H1 (cell line): ENCODE measurements around the gene MDFIC. TPM values are rescaled to one million over a fixed set of nuclear protein-coding genes. Genes with fewer than 3 reads are reported as not detected.
A peak's percentile ranks its signal among the peaks of the same experiment; 100 is the strongest.

ENCODE experiments used
- CTCF ChIA-PET: fragments of 300-600 bp; sonication (Branson Sonifier 250); formaldehyde crosslinking; loops from one replicate; lab custom pipeline; 2021; ENCODE audit not compliant: partially characterized antibody; lab: Charles Lee
- POLR2A ChIA-PET: fragments of 300-600 bp; sonication (Branson Sonifier 250); formaldehyde crosslinking; loops from one replicate; lab custom pipeline; 2021; ENCODE audit warnings: inconsistent platforms; ENCODE audit not compliant: partially characterized antibody; lab: Charles Lee
- DNase-seq, 2 experiments: peaks; one replicate each; pipeline versions ENCODE4 v3.0.0 to v3.0.0-alpha.2; 2010 to 2022; ENCODE audit warnings: low spot score in 2 of 2, low read depth in 1 of 2, mixed read lengths in 1 of 2
- FAIRE-seq: peaks from 2 replicates; lab custom pipeline; 2011; peaks lifted over from hg19 to GRCh38; lab: Jason Lieb, UNC
- H2AFZ ChIP-seq: 2 replicates; pipeline ENCODE4 v1.8.1; 2012; ENCODE audit warnings: low read length, inconsistent platforms
- H2AK5ac ChIP-seq: 2 replicates; pipeline ENCODE4 v1.6.1; 2013; ENCODE audit warnings: low read depth, low read length
- H2BK120ac ChIP-seq: replicated peaks from 2 replicates; pipeline ENCODE3; 2013; ENCODE audit warnings: low read depth, low read length, inconsistent platforms
- H2BK12ac ChIP-seq: 2 replicates; pipeline ENCODE4 v1.6.1; 2013; ENCODE audit warnings: low read depth, low read length
- H2BK15ac ChIP-seq: 2 replicates; pipeline ENCODE4 v1.6.1; 2013; ENCODE audit warnings: low read length
- H2BK20ac ChIP-seq: 2 replicates; pipeline ENCODE4 v1.6.1; 2013; ENCODE audit warnings: low read length
- H2BK5ac ChIP-seq: 2 replicates; pipeline ENCODE4 v1.6.1; 2013; ENCODE audit warnings: low read depth, low read length
- H3K14ac ChIP-seq: 2 replicates; pipeline ENCODE4 v1.6.1; 2013; ENCODE audit warnings: inconsistent platforms; ENCODE audit not compliant: insufficient read length
- H3K18ac ChIP-seq: 2 replicates; pipeline ENCODE4 v1.6.1; 2013; ENCODE audit warnings: low read length; ENCODE audit errors: extremely low read depth
- H3K23ac ChIP-seq: 2 replicates; pipeline ENCODE4 v1.6.1; 2013; ENCODE audit warnings: inconsistent platforms; ENCODE audit not compliant: insufficient read length
- H3K23me2 ChIP-seq: 2 replicates; pipeline ENCODE4 v1.6.1; 2013; ENCODE audit warnings: low read depth, low read length
- H3K27ac ChIP-seq: 2 replicates; pipeline ENCODE4 v1.6.1; 2011; ENCODE audit warnings: low read depth, low read length, inconsistent platforms
- H3K27me3 ChIP-seq, 4 experiments: replicated peaks in 1 of 4; 1 replicate in 1 of 4; 2 replicates in 3 of 4; pipeline versions ENCODE4 v1.6.1 to v1.8.1; 2011 to 2013; ENCODE audit warnings: low read length in 3 of 4, mild to moderate bottlenecking in 3 of 4, inconsistent platforms in 2 of 4, mixed read lengths in 2 of 4, moderate library complexity in 1 of 4; ENCODE audit not compliant: control insufficient read depth in 3 of 4, insufficient read depth in 3 of 4; ENCODE audit errors: extremely low read depth in 1 of 4
- H3K36me3 ChIP-seq, 4 experiments: 2 replicates each; pipeline versions ENCODE4 v1.6.1 to v1.8.1; 2011 to 2013; ENCODE audit warnings: mild to moderate bottlenecking in 4 of 4, low read length in 3 of 4, moderate library complexity in 2 of 4, control low read depth in 1 of 4, inconsistent platforms in 1 of 4; ENCODE audit not compliant: insufficient read depth in 4 of 4, control insufficient read depth in 2 of 4
- H3K4ac ChIP-seq: replicated peaks from 2 replicates; pipeline ENCODE3; 2013; ENCODE audit warnings: low read length, low read depth, mixed read lengths, inconsistent platforms; ENCODE audit not compliant: insufficient read length
- H3K4me1 ChIP-seq, 4 experiments: replicated peaks in 1 of 4; 1 replicate in 1 of 4; 2 replicates in 3 of 4; pipeline versions ENCODE4 v1.6.1 to v1.8.1; 2011 to 2013; ENCODE audit warnings: low read length in 3 of 4, inconsistent platforms in 2 of 4, mixed read lengths in 1 of 4; ENCODE audit not compliant: insufficient read depth in 4 of 4, control insufficient read depth in 3 of 4
- H3K4me2 ChIP-seq, 2 experiments: 2 replicates each; pipeline versions ENCODE4 v1.6.1 to v1.8.1; 2011 to 2013; ENCODE audit warnings: low read depth in 2 of 2, low read length in 2 of 2, control low read depth in 1 of 2, inconsistent platforms in 1 of 2, mild to moderate bottlenecking in 1 of 2; ENCODE audit not compliant: insufficient read depth in 1 of 2
- H3K4me3 ChIP-seq, 4 experiments: fragments of 200-600, 300-600 bp in 1 of 4; sonication (generic), shearing (Covaris generic), sonication (Bioruptor Twin) in 1 of 4; 2 replicates each; pipeline versions ENCODE4 v1.5.1 to v1.8.1; 2011 to 2016; ENCODE audit warnings: low read length in 4 of 4, low read depth in 3 of 4, control low read depth in 2 of 4, inconsistent platforms in 2 of 4, mild to moderate bottlenecking in 2 of 4, mixed read lengths in 1 of 4, moderate library complexity in 1 of 4; ENCODE audit not compliant: insufficient read depth in 2 of 4; ENCODE audit errors: extremely low read depth in 1 of 4
- H3K56ac ChIP-seq: replicated peaks from 2 replicates; pipeline ENCODE3; 2013; ENCODE audit warnings: low read depth, mild to moderate bottlenecking, mixed read lengths, low read length, inconsistent platforms; ENCODE audit not compliant: insufficient read length
- H3K79me1 ChIP-seq: 2 replicates; pipeline ENCODE4 v1.6.1; 2013; ENCODE audit warnings: low read depth, low read length, control low read depth
- H3K79me2 ChIP-seq, 2 experiments: 2 replicates each; pipeline versions ENCODE4 v1.6.1 to v1.8.1; 2012 to 2013; ENCODE audit warnings: low read length in 2 of 2, mild to moderate bottlenecking in 2 of 2, inconsistent platforms in 1 of 2; ENCODE audit not compliant: insufficient read depth in 2 of 2, control insufficient read depth in 1 of 2
- H3K9ac ChIP-seq, 4 experiments: replicated peaks in 1 of 4; 1 replicate in 1 of 4; 2 replicates in 3 of 4; pipeline versions ENCODE4 v1.6.1 to v1.8.1; 2011 to 2013; ENCODE audit warnings: low read depth in 3 of 4, low read length in 3 of 4, control low read depth in 2 of 4, mild to moderate bottlenecking in 2 of 4, moderate library complexity in 2 of 4, inconsistent platforms in 1 of 4; ENCODE audit errors: extremely low read depth in 1 of 4
- H3K9me3 ChIP-seq, 2 experiments: 2 replicates each; pipeline versions ENCODE4 v1.6.1 to v1.8.1; 2012 to 2013; ENCODE audit warnings: mild to moderate bottlenecking in 2 of 2, moderate library complexity in 2 of 2, control low read depth in 1 of 2, inconsistent platforms in 1 of 2, low read depth in 1 of 2, low read length in 1 of 2, mixed read lengths in 1 of 2; ENCODE audit not compliant: insufficient read depth in 2 of 2
- H4K20me1 ChIP-seq, 2 experiments: replicated peaks in 1 of 2; 2 replicates each; pipeline versions ENCODE3 to v1.8.1; 2011 to 2013; ENCODE audit warnings: inconsistent platforms in 2 of 2, low read length in 2 of 2, mild to moderate bottlenecking in 1 of 2; ENCODE audit not compliant: insufficient read depth in 2 of 2, control insufficient read depth in 1 of 2
- H4K5ac ChIP-seq: 2 replicates; pipeline ENCODE4 v1.6.1; 2013; ENCODE audit warnings: low read length, low read depth, mixed read lengths, inconsistent platforms; ENCODE audit not compliant: insufficient read length
- H4K8ac ChIP-seq: 2 replicates; pipeline ENCODE4 v1.8.0; 2013; ENCODE audit warnings: mild to moderate bottlenecking, moderate library complexity, low read length, inconsistent platforms; ENCODE audit not compliant: insufficient read depth; ENCODE audit errors: extremely low read depth
- H4K91ac ChIP-seq: replicated peaks from 2 replicates; pipeline ENCODE3; 2013; ENCODE audit warnings: low read length, mixed read lengths, inconsistent platforms; ENCODE audit not compliant: insufficient read length
- EGR1 ChIP-seq: IDR thresholded peaks from 2 replicates; pipeline ENCODE4 v1.6.1; 2011; ENCODE audit warnings: low read depth, low read length, borderline replicate concordance
- MAFK ChIP-seq: IDR thresholded peaks from 2 replicates; pipeline ENCODE4 v1.6.1; 2012; ENCODE audit warnings: low read depth, mild to moderate bottlenecking, improper control_type of control experiment, low read length
- WGBS, 2 experiments: shearing (Covaris generic) in 1 of 2; methylation state at CpG; one replicate each; pipeline versions ENCODE4 v1.1.6 to v1.1.7; 2013 to 2015; ENCODE audit warnings: low lambda C conversion rate in 2 of 2, mixed read lengths in 2 of 2, inconsistent platforms in 1 of 2, low coverage in 1 of 2, missing lambda C conversion rate in 1 of 2; ENCODE audit not compliant: insufficient replicate concordance in 2 of 2, insufficient coverage in 1 of 2, insufficient read length in 1 of 2; ENCODE audit errors: extremely low coverage in 1 of 2, missing lambda C conversion rate in 1 of 2; 5-methylcytosine and 5-hydroxymethylcytosine counted together
- polyA plus RNA-seq, 7 experiments: library from polyadenylated mRNA; depleted of rRNA in 3 of 7; stranded (reverse) in 5 of 7; unstranded in 2 of 7; fragments of >200 nt in 5 of 7; fragments of 200-250 nt in 2 of 7; gene quantifications; 1 replicate in 5 of 7; 2 replicates in 1 of 7; 4 replicates in 1 of 7; pipeline versions ENCODE4 v1.2.1 to v1.2.3, GENCODE V29; 2011 to 2013; ENCODE audit warnings: missing spikeins in 2 of 7, mixed read lengths in 2 of 7
- total RNA-seq: library from RNA; stranded (reverse); fragmentation: NEBNext Ultra II Directional; extraction: Animal tissue kit (Norgen Biotek cat#: 25700); gene quantifications from 2 replicates; pipeline ENCODE4 v1.2.1, GENCODE V29; 2021

Gene MDFIC
- total and polyA plus RNA-seq, 2 of the 8 experiments (the other 6 are each of a cell fraction or from before 2014, with no cell fraction given): 2.3 to 11.4 TPM

- H2BK20ac ChIP-seq: no peak overlapping the region
- H3K27me3 ChIP-seq: no peaks in the 10 kb centered on the region
- ChIA-PET POLR2A (no interaction called here), CTCF (no interaction called here)
- no peak overlapping the region for H3K4me2 ChIP-seq
- H4K8ac ChIP-seq: no peak overlapping the region
- no peaks in the 10 kb centered on the region for H4K20me1 ChIP-seq
- no peak overlapping the region for H3K9ac ChIP-seq
- no peak overlapping the region for H2BK12ac ChIP-seq
- no peak overlapping the region for H4K91ac ChIP-seq
- H3K14ac ChIP-seq: no peak overlapping the region
- no peak overlapping the region for H3K18ac ChIP-seq
- H2AK5ac ChIP-seq: no peak overlapping the region
- no peak overlapping the region for H2BK120ac ChIP-seq
- H3K4ac ChIP-seq: no peak overlapping the region
- no peak overlapping the region for H2BK5ac ChIP-seq
- H2BK15ac ChIP-seq: no peak overlapping the region
- H2AFZ ChIP-seq: no peak overlapping the region
- no peaks in the 10 kb centered on the region for H3K36me3 ChIP-seq
- no peak overlapping the region for H3K27ac ChIP-seq
- no peaks in the 10 kb centered on the region for H3K79me1 ChIP-seq
- no peak overlapping the region for H3K56ac ChIP-seq
- H3K79me2 ChIP-seq: no peaks in the 10 kb centered on the region
- no peaks in the 10 kb centered on the region for H3K23me2 ChIP-seq
- WGBS, 2 experiments: 85% methylated on average over 1 of the region's 1 CpG; no CpG with 5 or more reads in 1 of the 2 experiments
- DNase-seq (no peak), FAIRE-seq (no peak)
- no peak overlapping the region for H3K4me3 ChIP-seq
- no peaks in the 10 kb centered on the region for H3K4me1 ChIP-seq
- no peak overlapping the region for H3K23ac ChIP-seq
- no peaks in the 10 kb centered on the region for H3K9me3 ChIP-seq
- no peak overlapping the region for H4K5ac ChIP-seq
- TF ChIP-seq EGR1: no peak
- TF ChIP-seq MAFK: peak; percentile 58; the same call in 1 of the 2 replicates
- TF ChIP-seq, all 59 proteins: peak for 1
These were observed 35.5 kb downstream of the MDFIC start for GRCh38 chr7:114957444-114957843.
